Naive thymus-derived CD8-positive, alpha-beta T cell (primary cell): ENCODE data around the gene BMP8A. TPM values are rescaled to one million over a fixed set of nuclear protein-coding genes. Genes with fewer than 3 reads are reported as not detected.
"Not testable (repeated sequence)": the region's sequence is repeated elsewhere in the genome, so short reads cannot be mapped to it uniquely, and the experiment has no call there.

ENCODE experiments used
- ATAC-seq, 2 donors: fragments of 150-1000 bp; cut with Tn5 transposase in 1 of 2; sonication (Bioruptor Pico), chemical (Tn5 transposase) in 1 of 2; 1 replicate in 1 of 2; 2 replicates in 1 of 2; pipeline ENCODE4 v1.10.0; 2021; ENCODE audit warnings: mild to moderate bottlenecking in 2 of 2, moderate library complexity in 2 of 2
- POLR2A ChIA-PET: fragments of 350-600 bp; sonication (Branson Sonifier 250); formaldehyde crosslinking; loops from one replicate; lab custom pipeline; 2021; ENCODE audit warnings: antibody characterized with exemption; lab: Charles Lee
- DNase-seq, 10 donors: peaks; one replicate each; pipeline versions ENCODE4 v3.0.0 to v3.0.0-alpha.2; 2020 to 2022
- H3K27ac Mint-ChIP-seq, 10 donors: one replicate each; pipeline ENCODE4 v1.8.0; 2020 to 2022; ENCODE audit warnings: mild to moderate bottlenecking in 10 of 10, mixed read lengths in 10 of 10, moderate library complexity in 4 of 10, inconsistent platforms in 1 of 10
- H3K27me3 Mint-ChIP-seq, 5 donors: one replicate each; pipeline ENCODE4 v1.8.0; 2021 to 2022; ENCODE audit warnings: mixed read lengths in 5 of 5
- H3K36me3 Mint-ChIP-seq, 3 donors: one replicate each; pipeline ENCODE4 v1.8.0; 2020 to 2022; ENCODE audit warnings: mixed read lengths in 3 of 3, mild to moderate bottlenecking in 2 of 3, inconsistent platforms in 1 of 3
- H3K4me1 Mint-ChIP-seq, 4 donors: one replicate each; pipeline ENCODE4 v1.8.0; 2021 to 2022; ENCODE audit warnings: mixed read lengths in 4 of 4
- H3K4me3 Mint-ChIP-seq, 10 donors: one replicate each; pipeline ENCODE4 v1.8.0; 2020 to 2022; ENCODE audit warnings: mild to moderate bottlenecking in 10 of 10, mixed read lengths in 10 of 10, moderate library complexity in 6 of 10, inconsistent platforms in 1 of 10
- H3K9me3 Mint-ChIP-seq, 9 donors: one replicate each; pipeline ENCODE4 v1.8.0; 2020 to 2022; ENCODE audit warnings: mixed read lengths in 9 of 9, mild to moderate bottlenecking in 3 of 9, inconsistent platforms in 1 of 9, moderate library complexity in 1 of 9
- polyA plus RNA-seq, 3 donors: library from polyadenylated mRNA; unstranded; fragments of 300-500 nt; fragmentation: Illumina TruSeq; gene quantifications; one replicate each; pipeline ENCODE4 v1.2.3, GENCODE V29; 2021
- total RNA-seq, 8 experiments: library from RNA in 2 of 8; stranded (reverse) in 2 of 8; gene quantifications; one replicate each; pipeline ENCODE4 v1.2.3 and lab custom pipeline; 2021 to 2026

BMP8A gene
- total and polyA plus RNA-seq, 5 experiments from 2014 or later = not detected

GRCh38 chr1:39512234-39512847 is 20.9 kb downstream of the BMP8A start:
- H3K27ac Mint-ChIP-seq, H3K9me3 Mint-ChIP-seq, POLR2A ChIA-PET, H3K36me3 Mint-ChIP-seq, DNase-seq, H3K4me3 Mint-ChIP-seq, H3K27me3 Mint-ChIP-seq: not testable (repeated sequence)
- peaks cover 4 to 23% (median 12%) of the 10 kb centered on the region in 4 donors for H3K4me1 Mint-ChIP-seq
- peak; percentile 31 to 61 for ATAC-seq

GRCh38 chr1:39514710-39515124 is 23.3 kb downstream of the BMP8A start:
- H3K4me3 Mint-ChIP-seq, H3K27ac Mint-ChIP-seq, POLR2A ChIA-PET, H3K36me3 Mint-ChIP-seq, DNase-seq, H3K4me1 Mint-ChIP-seq, H3K27me3 Mint-ChIP-seq, H3K9me3 Mint-ChIP-seq: not testable (repeated sequence)
- ATAC-seq = peak; percentile 28 to 42

- ATAC-seq = peak; percentile 50 to 67
- H3K36me3 Mint-ChIP-seq, H3K27ac Mint-ChIP-seq, H3K4me1 Mint-ChIP-seq, H3K27me3 Mint-ChIP-seq, H3K9me3 Mint-ChIP-seq, POLR2A ChIA-PET: not testable (repeated sequence)
- peak overlapping the region in 8 of 10 donors; percentile 24 to 71 (median 38) for H3K4me3 Mint-ChIP-seq
- peak in 2 of 10 donors; percentile 38 to 48 for DNase-seq
Observed at GRCh38 chr1:39515131-39516086, 24.0 kb downstream of the BMP8A start.

- H3K27me3 Mint-ChIP-seq, H3K36me3 Mint-ChIP-seq, H3K4me1 Mint-ChIP-seq, POLR2A ChIA-PET, ATAC-seq, DNase-seq, H3K27ac Mint-ChIP-seq, H3K9me3 Mint-ChIP-seq: not testable (repeated sequence)
- peak overlapping the region in 2 of 10 donors; percentile 30 to 43 for H3K4me3 Mint-ChIP-seq
Observed at GRCh38 chr1:39516841-39517240, 25.4 kb downstream of the BMP8A start.

GRCh38 chr1:39517936-39518335 is 26.5 kb downstream of the BMP8A start:
- H3K9me3 Mint-ChIP-seq, H3K4me1 Mint-ChIP-seq, ATAC-seq, H3K4me3 Mint-ChIP-seq, H3K27ac Mint-ChIP-seq, POLR2A ChIA-PET, DNase-seq, H3K27me3 Mint-ChIP-seq, H3K36me3 Mint-ChIP-seq: not testable (repeated sequence)

- POLR2A ChIA-PET, H3K36me3 Mint-ChIP-seq: not testable (repeated sequence)
Observed at GRCh38 chr1:39519376-39519775, 27.9 kb downstream of the BMP8A start.

GRCh38 chr1:39522221-39522620 is 30.8 kb downstream of the BMP8A start:
- DNase-seq, ATAC-seq, H3K27ac Mint-ChIP-seq, H3K9me3 Mint-ChIP-seq, H3K27me3 Mint-ChIP-seq, H3K4me3 Mint-ChIP-seq, H3K36me3 Mint-ChIP-seq, POLR2A ChIA-PET: not testable (repeated sequence)
- H3K4me1 Mint-ChIP-seq = peaks cover 2 to 19% (median 11%) of the 10 kb centered on the region in 4 donors

More at GRCh38 chr1:39519376-39519775, 27.9 kb downstream of the BMP8A start:
- not testable (repeated sequence) for H3K27me3 Mint-ChIP-seq, H3K4me1 Mint-ChIP-seq, H3K4me3 Mint-ChIP-seq, DNase-seq, ATAC-seq, H3K9me3 Mint-ChIP-seq
- H3K27ac Mint-ChIP-seq = peak overlapping the region in 1 of 10 donors; percentile 20

GRCh38 chr1:39522661-39523567 is 31.5 kb downstream of the BMP8A start:
- Mint-ChIP-seq H3K27me3 (no peaks in the 10 kb centered on the region), H3K36me3 (peaks cover 0 to 6% (median 4%) of the 10 kb centered on the region in 3 donors), H3K4me3 (no peak overlapping the region), H3K4me1 (peaks cover 2 to 19% (median 11%) of the 10 kb centered on the region in 4 donors), H3K27ac (peak overlapping the region in 1 of 10 donors; percentile 70), H3K9me3 (no peaks in the 10 kb centered on the region)
- POLR2A ChIA-PET = no interaction called here
- DNase-seq = no peak
- no peak for ATAC-seq

- Mint-ChIP-seq H3K9me3 (no peaks in the 10 kb centered on the region), H3K4me1 (peaks cover 2 to 19% (median 11%) of the 10 kb centered on the region in 4 donors), H3K27me3 (no peaks in the 10 kb centered on the region), H3K27ac (peak overlapping the region in 6 of 10 donors; percentile 4 to 83 (median 56)), H3K36me3 (peaks cover 0 to 18% (median 6%) of the 10 kb centered on the region in 3 donors), H3K4me3 (peak overlapping the region in 1 of 10 donors; percentile 53)
- POLR2A ChIA-PET = no interaction called here
- ATAC-seq (no peak), DNase-seq (no peak)
Observed at GRCh38 chr1:39524171-39524570, 32.7 kb downstream of the BMP8A start.

- Mint-ChIP-seq H3K9me3 (peaks cover 0 to under 1% (median 0%) of the 10 kb centered on the region in 9 donors), H3K4me1 (peaks cover 2 to 19% (median 11%) of the 10 kb centered on the region in 4 donors)
- no peak for ATAC-seq
Observed at GRCh38 chr1:39524591-39525365, 33.3 kb downstream of the BMP8A start.

GRCh38 chr1:39525366-39526165 is 34.1 kb downstream of the BMP8A start:
- DNase-seq = peak in 4 of 10 donors; percentile 17 to 61 (median 26)
- peaks cover 0 to 1% (median 0%) of the 10 kb centered on the region in 9 donors for H3K9me3 Mint-ChIP-seq
- H3K27ac Mint-ChIP-seq = peak overlapping the region in 7 of 10 donors; percentile 19 to 93 (median 65)
- peaks cover 0 to 31% (median 6%) of the 10 kb centered on the region in 3 donors for H3K36me3 Mint-ChIP-seq
- POLR2A ChIA-PET = no interaction called here
- peak overlapping the region in 1 of 10 donors; percentile 64 for H3K4me3 Mint-ChIP-seq
- H3K4me1 Mint-ChIP-seq = peaks cover 2 to 19% (median 11%) of the 10 kb centered on the region in 4 donors
- H3K27me3 Mint-ChIP-seq = no peaks in the 10 kb centered on the region
- peak; percentile 54 to 71 for ATAC-seq

More at GRCh38 chr1:39524591-39525365, 33.3 kb downstream of the BMP8A start:
- H3K27me3 Mint-ChIP-seq = no peaks in the 10 kb centered on the region
- peak overlapping the region in 2 of 10 donors; percentile 43 to 83 for H3K27ac Mint-ChIP-seq
- POLR2A ChIA-PET = no interaction called here
- peak overlapping the region in 1 of 10 donors; percentile 53 for H3K4me3 Mint-ChIP-seq
- peaks cover 0 to 23% (median 6%) of the 10 kb centered on the region in 3 donors for H3K36me3 Mint-ChIP-seq
- no peak for DNase-seq
